ENCODE data around the gene UXT. TPM values are rescaled to one million over a fixed set of nuclear protein-coding genes. Genes with fewer than 3 reads are reported as not detected.

Gene UXT
- polyA plus RNA-seq, 1 donor from 2014 or later = 153 TPM

GRCh38 chrX:47697181-47697580, 38.2 kb upstream of the UXT start:
- no peaks in the 10 kb centered on the region for H3K9me2 ChIP-seq (ENCODE audit: insufficient read depth, low read length)
- TF ChIP-seq POLR2AphosphoS5 (IDR thresholded peaks at IDR 0.05) (no peak), REST (IDR thresholded peaks at IDR 0.05; ENCODE audit: borderline replicate concordance) (no peak), MXI1 (conservative IDR thresholded peaks at IDR 0.05; ENCODE audit: poor library complexity, severe bottlenecking) (no peak), RAD21 (conservative IDR thresholded peaks at IDR 0.05) (no peak), EZH2 (IDR thresholded peaks at IDR 0.05; ENCODE audit: borderline replicate concordance, insufficient read depth, low read length, poor library complexity, severe bottlenecking) (no peak), TAF1 (IDR thresholded peaks at IDR 0.05; ENCODE audit: low read depth) (no peak), CTCF (IDR thresholded peaks at IDR 0.05; ENCODE audit: poor library complexity, severe bottlenecking) (no peak), SMC3 (conservative IDR thresholded peaks at IDR 0.05; ENCODE audit: poor library complexity) (no peak), EP300 (conservative IDR thresholded peaks at IDR 0.05; ENCODE audit: poor library complexity, severe bottlenecking) (no peak)
- H3K4me3 ChIP-seq (ENCODE audit: low read length) = no peak overlapping the region
- no peaks in the 10 kb centered on the region for H3K9me3 ChIP-seq (ENCODE audit: low read length)
- H2AFZ ChIP-seq (ENCODE audit: low read depth, low read length) = no peak overlapping the region
- H3F3A ChIP-seq (ENCODE audit: insufficient read depth, low read length, poor library complexity, severe bottlenecking) = no peaks in the 10 kb centered on the region
- no peak overlapping the region for H3K4me2 ChIP-seq (ENCODE audit: low read length)
- H4K20me1 ChIP-seq (ENCODE audit: insufficient read depth) = no peaks in the 10 kb centered on the region
- H3K9ac ChIP-seq (ENCODE audit: low read length) = no peak overlapping the region
- no peaks in the 10 kb centered on the region for H3K79me2 ChIP-seq (replicated peaks; ENCODE audit: insufficient read depth, low read length)
- H3K27me3 ChIP-seq (ENCODE audit: insufficient read depth, low read depth, low read length) = no peaks in the 10 kb centered on the region
- no peak overlapping the region for H3K27ac ChIP-seq (ENCODE audit: low read length)
- no peaks in the 10 kb centered on the region for H3K36me3 ChIP-seq (ENCODE audit: insufficient read depth, low read length)

GRCh38 chrX:47690175-47690574, 31.2 kb upstream of the UXT start:
- Histone ChIP-seq H4K20me1 (ENCODE audit: insufficient read depth) (no peaks in the 10 kb centered on the region), H3K9ac (ENCODE audit: low read length) (no peak overlapping the region), H3K4me2 (ENCODE audit: low read length) (no peak overlapping the region), H3K36me3 (ENCODE audit: insufficient read depth, low read length) (no peaks in the 10 kb centered on the region), H3K4me3 (ENCODE audit: low read length) (no peak overlapping the region), H3K9me2 (ENCODE audit: insufficient read depth, low read length) (no peaks in the 10 kb centered on the region), H3K9me3 (ENCODE audit: low read length) (no peaks in the 10 kb centered on the region), H3F3A (ENCODE audit: insufficient read depth, low read length, poor library complexity, severe bottlenecking) (no peaks in the 10 kb centered on the region), H3K27me3 (ENCODE audit: insufficient read depth, low read depth, low read length) (no peaks in the 10 kb centered on the region), H2AFZ (ENCODE audit: low read depth, low read length) (no peak overlapping the region), H3K79me2 (replicated peaks; ENCODE audit: insufficient read depth, low read length) (no peaks in the 10 kb centered on the region), H3K27ac (ENCODE audit: low read length) (no peak overlapping the region)
- TF ChIP-seq SMC3 (conservative IDR thresholded peaks at IDR 0.05; ENCODE audit: poor library complexity) (no peak), POLR2AphosphoS5 (IDR thresholded peaks at IDR 0.05) (no peak), RAD21 (conservative IDR thresholded peaks at IDR 0.05) (no peak), TAF1 (IDR thresholded peaks at IDR 0.05; ENCODE audit: low read depth) (no peak), MXI1 (conservative IDR thresholded peaks at IDR 0.05; ENCODE audit: poor library complexity, severe bottlenecking) (no peak), EP300 (conservative IDR thresholded peaks at IDR 0.05; ENCODE audit: poor library complexity, severe bottlenecking) (no peak)
